Gastroesophageal sphincter (tissue), 3 donors: Measurements from ENCODE around the gene SLC2A11.

Source experiments
- EP300 ChIP-seq: sonication (generic); formaldehyde crosslinking; IDR thresholded peaks from one replicate; pipeline ENCODE4 v1.6.1; 2017; ENCODE audit warnings: antibody characterized with exemption, mild to moderate bottlenecking
- POLR2A ChIP-seq, 2 donors: fragments of 450-650 bp; IDR thresholded peaks; one replicate each; pipeline ENCODE4 v1.6.1; 2017; ENCODE audit warnings: antibody characterized with exemption in 2 of 2, mild to moderate bottlenecking in 2 of 2, moderate library complexity in 1 of 2
- TF ChIP-seq, protein P1 (sequence below), 4 experiments: fragments of 200-600 bp in 2 of 4; fragments of 450-650 bp in 2 of 4; sonication (generic) in 1 of 4; IDR thresholded peaks; one replicate each; pipeline ENCODE4 v1.5.1; 2017 to 2019; ENCODE audit warnings: antibody characterized with exemption in 4 of 4, mild to moderate bottlenecking in 2 of 4, moderate library complexity in 2 of 4

DNA sequence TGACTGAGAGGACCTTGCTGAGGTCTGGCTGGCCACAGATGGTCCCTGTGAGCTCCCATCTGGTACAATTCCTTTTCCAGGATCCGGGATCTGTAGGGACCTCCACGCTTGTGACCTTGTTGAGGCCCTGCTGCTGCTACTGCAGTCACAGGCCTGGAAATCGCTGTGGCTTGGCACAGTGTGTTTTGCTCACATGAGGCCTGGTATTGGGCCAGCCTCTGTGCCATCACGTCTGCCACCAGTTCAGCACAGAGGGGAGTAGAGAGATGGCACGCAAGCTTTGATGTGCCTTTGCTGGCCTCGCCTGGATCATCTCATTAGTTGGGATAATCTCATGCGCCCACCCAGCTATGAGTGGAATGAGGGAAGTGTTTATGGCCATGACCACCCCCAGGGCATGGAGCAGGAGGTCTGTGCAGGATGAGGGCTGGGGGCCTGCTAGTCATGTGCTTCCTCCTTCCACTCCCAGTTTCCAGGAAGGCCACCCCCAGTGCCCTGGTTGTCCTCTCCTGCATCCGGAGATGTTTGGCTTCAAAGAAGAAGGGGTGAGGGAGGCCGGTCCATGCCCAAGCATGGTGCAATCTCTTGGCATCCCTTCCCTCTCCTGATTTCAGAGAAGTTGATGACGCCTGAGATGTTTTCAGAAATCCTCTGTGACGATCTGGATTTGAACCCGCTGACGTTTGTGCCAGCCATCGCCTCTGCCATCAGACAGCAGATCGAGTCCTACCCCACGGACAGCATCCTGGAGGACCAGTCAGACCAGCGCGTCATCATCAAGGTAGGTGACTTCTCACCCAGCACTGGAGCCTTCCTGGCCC lies 41.3 kb upstream of the SLC2A11 start:
- no peak for TF ChIP-seq EP300
- TF ChIP-seq POLR2A (IDR thresholded peaks at IDR 0.05): no peak
- TF ChIP-seq, protein P1, sequence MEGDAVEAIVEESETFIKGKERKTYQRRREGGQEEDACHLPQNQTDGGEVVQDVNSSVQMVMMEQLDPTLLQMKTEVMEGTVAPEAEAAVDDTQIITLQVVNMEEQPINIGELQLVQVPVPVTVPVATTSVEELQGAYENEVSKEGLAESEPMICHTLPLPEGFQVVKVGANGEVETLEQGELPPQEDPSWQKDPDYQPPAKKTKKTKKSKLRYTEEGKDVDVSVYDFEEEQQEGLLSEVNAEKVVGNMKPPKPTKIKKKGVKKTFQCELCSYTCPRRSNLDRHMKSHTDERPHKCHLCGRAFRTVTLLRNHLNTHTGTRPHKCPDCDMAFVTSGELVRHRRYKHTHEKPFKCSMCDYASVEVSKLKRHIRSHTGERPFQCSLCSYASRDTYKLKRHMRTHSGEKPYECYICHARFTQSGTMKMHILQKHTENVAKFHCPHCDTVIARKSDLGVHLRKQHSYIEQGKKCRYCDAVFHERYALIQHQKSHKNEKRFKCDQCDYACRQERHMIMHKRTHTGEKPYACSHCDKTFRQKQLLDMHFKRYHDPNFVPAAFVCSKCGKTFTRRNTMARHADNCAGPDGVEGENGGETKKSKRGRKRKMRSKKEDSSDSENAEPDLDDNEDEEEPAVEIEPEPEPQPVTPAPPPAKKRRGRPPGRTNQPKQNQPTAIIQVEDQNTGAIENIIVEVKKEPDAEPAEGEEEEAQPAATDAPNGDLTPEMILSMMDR (IDR thresholded peaks at IDR 0.05): no peak
